ENCODE data around the gene CCDC86. TPM values are rescaled to one million over a fixed set of nuclear protein-coding genes. Genes with fewer than 3 reads are reported as not detected.

CCDC86 gene
- total RNA-seq, 1 donor from 2014 or later = 4.7 TPM

- no peak overlapping the region for H3K9ac ChIP-seq (ENCODE audit: low read depth in 1 of 3, low read length in 3 of 3)
- no peaks in the 10 kb centered on the region for H3K36me3 ChIP-seq (ENCODE audit: control insufficient read depth in 3 of 3, insufficient read depth in 3 of 3, low read length in 3 of 3)
- H3K4me3 ChIP-seq (ENCODE audit: low read length in 3 of 3) = no peak overlapping the region
- no peak overlapping the region for H3K27ac ChIP-seq (ENCODE audit: low read depth, low read length)
- H3K9me3 ChIP-seq (ENCODE audit: control insufficient read depth in 3 of 3, low read length in 3 of 3) = peaks cover 0 to 2% (median 0%) of the 10 kb centered on the region in 3 donors
- H3K27me3 ChIP-seq (ENCODE audit: control insufficient read depth in 3 of 3, insufficient read depth in 3 of 3, low read length in 3 of 3) = peaks cover 0 to 8% (median 3%) of the 10 kb centered on the region in 3 donors
- H3K4me1 ChIP-seq (ENCODE audit: control insufficient read depth in 3 of 3, insufficient read depth in 3 of 3, low read length in 3 of 3) = peaks cover 0 to 3% (median 0%) of the 10 kb centered on the region in 3 donors
Observed at GRCh38 chr11:60858236-60858635, 16.3 kb downstream of the CCDC86 start.

GRCh38 chr11:60858731-60859464 is 17.0 kb downstream of the CCDC86 start:
- Histone ChIP-seq H3K27me3 (ENCODE audit: control insufficient read depth in 3 of 3, insufficient read depth in 3 of 3, low read length in 3 of 3) (peaks cover 0 to 8% (median 0%) of the 10 kb centered on the region in 3 donors), H3K9ac (ENCODE audit: low read depth in 1 of 3, low read length in 3 of 3) (no peak overlapping the region), H3K9me3 (ENCODE audit: control insufficient read depth in 3 of 3, low read length in 3 of 3) (peaks cover 0 to 2% (median 0%) of the 10 kb centered on the region in 3 donors), H3K36me3 (ENCODE audit: control insufficient read depth in 3 of 3, insufficient read depth in 3 of 3, low read length in 3 of 3) (no peaks in the 10 kb centered on the region), H3K4me3 (ENCODE audit: low read length in 3 of 3) (no peak overlapping the region), H3K4me1 (ENCODE audit: control insufficient read depth in 3 of 3, insufficient read depth in 3 of 3, low read length in 3 of 3) (peaks cover 0 to 3% (median 0%) of the 10 kb centered on the region in 3 donors), H3K27ac (ENCODE audit: low read depth, low read length) (no peak overlapping the region)

- peaks cover 0 to 8% (median 0%) of the 10 kb centered on the region in 3 donors for H3K27me3 ChIP-seq (ENCODE audit: control insufficient read depth in 3 of 3, insufficient read depth in 3 of 3, low read length in 3 of 3)
- no peak overlapping the region for H3K9ac ChIP-seq (ENCODE audit: low read depth in 1 of 3, low read length in 3 of 3)
- H3K9me3 ChIP-seq (ENCODE audit: control insufficient read depth in 3 of 3, low read length in 3 of 3) = peaks cover 0 to 2% (median 0%) of the 10 kb centered on the region in 3 donors
- no peak overlapping the region for H3K4me3 ChIP-seq (ENCODE audit: low read length in 3 of 3)
- peaks cover 0 to 3% (median 0%) of the 10 kb centered on the region in 3 donors for H3K4me1 ChIP-seq (ENCODE audit: control insufficient read depth in 3 of 3, insufficient read depth in 3 of 3, low read length in 3 of 3)
- H3K36me3 ChIP-seq (ENCODE audit: control insufficient read depth in 3 of 3, insufficient read depth in 3 of 3, low read length in 3 of 3) = no peaks in the 10 kb centered on the region
- H3K27ac ChIP-seq (ENCODE audit: low read depth, low read length) = no peak overlapping the region
Observed at GRCh38 chr11:60859616-60860250, 17.8 kb downstream of the CCDC86 start.

- Histone ChIP-seq H3K36me3 (ENCODE audit: control insufficient read depth in 3 of 3, insufficient read depth in 3 of 3, low read length in 3 of 3) (no peaks in the 10 kb centered on the region), H3K27me3 (ENCODE audit: control insufficient read depth in 3 of 3, insufficient read depth in 3 of 3, low read length in 3 of 3) (peaks cover 0 to 5% (median 0%) of the 10 kb centered on the region in 3 donors), H3K9me3 (ENCODE audit: control insufficient read depth in 3 of 3, low read length in 3 of 3) (peaks cover 0 to 2% (median 0%) of the 10 kb centered on the region in 3 donors)
Observed at GRCh38 chr11:60860943-60861342, 19.0 kb downstream of the CCDC86 start.

GRCh38 chr11:60862171-60862570 is 20.3 kb downstream of the CCDC86 start:
- Histone ChIP-seq H3K27ac (ENCODE audit: low read depth, low read length) (no peak overlapping the region), H3K9ac (ENCODE audit: low read depth in 1 of 3, low read length in 3 of 3) (no peak overlapping the region), H3K9me3 (ENCODE audit: control insufficient read depth in 3 of 3, low read length in 3 of 3) (peaks cover 0 to 2% (median 0%) of the 10 kb centered on the region in 3 donors), H3K36me3 (ENCODE audit: control insufficient read depth in 3 of 3, insufficient read depth in 3 of 3, low read length in 3 of 3) (no peaks in the 10 kb centered on the region), H3K4me3 (ENCODE audit: low read length in 3 of 3) (no peak overlapping the region), H3K27me3 (ENCODE audit: control insufficient read depth in 3 of 3, insufficient read depth in 3 of 3, low read length in 3 of 3) (peaks cover 0 to 5% (median 0%) of the 10 kb centered on the region in 3 donors), H3K4me1 (ENCODE audit: control insufficient read depth in 3 of 3, insufficient read depth in 3 of 3, low read length in 3 of 3) (no peaks in the 10 kb centered on the region)

More at GRCh38 chr11:60860943-60861342, 19.0 kb downstream of the CCDC86 start:
- Histone ChIP-seq H3K4me3 (ENCODE audit: low read length in 3 of 3) (no peak overlapping the region), H3K27ac (ENCODE audit: low read depth, low read length) (no peak overlapping the region), H3K9ac (ENCODE audit: low read depth in 1 of 3, low read length in 3 of 3) (no peak overlapping the region), H3K4me1 (ENCODE audit: control insufficient read depth in 3 of 3, insufficient read depth in 3 of 3, low read length in 3 of 3) (no peaks in the 10 kb centered on the region)

GRCh38 chr11:60863550-60864521 is 21.9 kb downstream of the CCDC86 start:
- Histone ChIP-seq H3K4me1 (ENCODE audit: control insufficient read depth in 3 of 3, insufficient read depth in 3 of 3, low read length in 3 of 3) (no peaks in the 10 kb centered on the region), H3K36me3 (ENCODE audit: control insufficient read depth in 3 of 3, insufficient read depth in 3 of 3, low read length in 3 of 3) (no peaks in the 10 kb centered on the region), H3K27ac (ENCODE audit: low read depth, low read length) (no peak overlapping the region), H3K9me3 (ENCODE audit: control insufficient read depth in 3 of 3, low read length in 3 of 3) (no peaks in the 10 kb centered on the region), H3K27me3 (ENCODE audit: control insufficient read depth in 3 of 3, insufficient read depth in 3 of 3, low read length in 3 of 3) (peaks cover 0 to 8% (median 3%) of the 10 kb centered on the region in 3 donors), H3K4me3 (ENCODE audit: low read length in 3 of 3) (no peak overlapping the region), H3K9ac (ENCODE audit: low read depth in 1 of 3, low read length in 3 of 3) (no peak overlapping the region)

- no peaks in the 10 kb centered on the region for H3K9me3 ChIP-seq (ENCODE audit: control insufficient read depth in 3 of 3, low read length in 3 of 3)
- no peaks in the 10 kb centered on the region for H3K36me3 ChIP-seq (ENCODE audit: control insufficient read depth in 3 of 3, insufficient read depth in 3 of 3, low read length in 3 of 3)
- peaks cover 0 to 8% (median 5%) of the 10 kb centered on the region in 3 donors for H3K27me3 ChIP-seq (ENCODE audit: control insufficient read depth in 3 of 3, insufficient read depth in 3 of 3, low read length in 3 of 3)
- H3K4me1 ChIP-seq (ENCODE audit: control insufficient read depth in 3 of 3, insufficient read depth in 3 of 3, low read length in 3 of 3) = peaks cover 0 to 5% (median 0%) of the 10 kb centered on the region in 3 donors
- H3K4me3 ChIP-seq (ENCODE audit: low read length in 3 of 3) = no peak overlapping the region
- no peak overlapping the region for H3K27ac ChIP-seq (ENCODE audit: low read depth, low read length)
- no peak overlapping the region for H3K9ac ChIP-seq (ENCODE audit: low read depth in 1 of 3, low read length in 3 of 3)
Observed at GRCh38 chr11:60864856-60865513, 23.1 kb downstream of the CCDC86 start.

- Histone ChIP-seq H3K4me1 (ENCODE audit: control insufficient read depth in 3 of 3, insufficient read depth in 3 of 3, low read length in 3 of 3) (peaks cover 17 to 22% (median 19%) of the 10 kb centered on the region in 3 donors), H3K9ac (ENCODE audit: low read depth in 1 of 3, low read length in 3 of 3) (no peak within 1 kb of the TSS), H3K9me3 (ENCODE audit: control insufficient read depth in 3 of 3, low read length in 3 of 3) (no peaks in the 10 kb centered on the region), H3K27ac (ENCODE audit: low read depth, low read length) (no peak within 1 kb of the TSS), H3K4me3 (ENCODE audit: low read length in 3 of 3) (no peak within 1 kb of the TSS), H3K36me3 (ENCODE audit: control insufficient read depth in 3 of 3, insufficient read depth in 3 of 3, low read length in 3 of 3) (no peaks in the 10 kb centered on the region), H3K27me3 (ENCODE audit: control insufficient read depth in 3 of 3, insufficient read depth in 3 of 3, low read length in 3 of 3) (peaks cover 0 to 5% (median 5%) of the 10 kb centered on the region in 3 donors)
Observed at GRCh38 chr11:60866911-60867870, 25.3 kb downstream of the CCDC86 start, which contains the start of gene ZP1. ZP1 (plus strand) TSS chr11:60867542; CDS start chr11:60867562, 20 bp downstream.
